Endothelial cell of hepatic sinusoid (primary cell): Measurements from ENCODE around the gene KCNJ6.
"Not testable (repeated sequence)": the region's sequence is repeated elsewhere in the genome, so short reads cannot be mapped to it uniquely, and the experiment has no call there.

Experiments
- in situ Hi-C: cut with HindIII; loops from 2 replicates; pipeline ENCODE4 v1.10.0; 2017; ENCODE audit warnings: low sequenced_read_pairs

Gene KCNJ6

GRCh38 chr21:37784591-37785318 lies 131.5 kb downstream of the KCNJ6 start:
- in situ Hi-C loops = no loop called here

GRCh38 chr21:37783016-37783415 lies 133.2 kb downstream of the KCNJ6 start:
- in situ Hi-C loops = no loop called here

- in situ Hi-C loops = no loop called here
Measured at GRCh38 chr21:37780991-37781983, 135.0 kb downstream of the KCNJ6 start.

- in situ Hi-C loops = no loop called here
Measured at GRCh38 chr21:37771181-37771580, 145.1 kb downstream of the KCNJ6 start.

- in situ Hi-C loops = no loop called here
Measured at GRCh38 chr21:37770461-37770860, 145.8 kb downstream of the KCNJ6 start.

- in situ Hi-C loops = no loop called here
Measured at GRCh38 chr21:37769656-37770055, 146.6 kb downstream of the KCNJ6 start.

GRCh38 chr21:37767984-37768383 lies 148.3 kb downstream of the KCNJ6 start:
- in situ Hi-C loops = no loop called here

GRCh38 chr21:37766129-37766528 lies 150.1 kb downstream of the KCNJ6 start:
- in situ Hi-C loops = no loop called here

- in situ Hi-C loops = no loop called here
Measured at GRCh38 chr21:37765221-37765900, 150.9 kb downstream of the KCNJ6 start.

GRCh38 chr21:37764691-37765090 lies 151.6 kb downstream of the KCNJ6 start:
- in situ Hi-C loops = no loop called here

- in situ Hi-C loops = no loop called here
Measured at GRCh38 chr21:37763298-37763697, 153.0 kb downstream of the KCNJ6 start.

- in situ Hi-C loops = no loop called here
Measured at GRCh38 chr21:37762606-37763005, 153.7 kb downstream of the KCNJ6 start.

GRCh38 chr21:37761406-37761805 lies 154.9 kb downstream of the KCNJ6 start:
- in situ Hi-C loops = not testable (repeated sequence)

- in situ Hi-C loops = no loop called here
Measured at GRCh38 chr21:37759777-37760176, 156.5 kb downstream of the KCNJ6 start.

- in situ Hi-C loops = no loop called here
Measured at GRCh38 chr21:37758982-37759381, 157.3 kb downstream of the KCNJ6 start.

- in situ Hi-C loops = no loop called here
Measured at GRCh38 chr21:37757606-37758376, 158.5 kb downstream of the KCNJ6 start.

GRCh38 chr21:37753122-37753599 lies 163.1 kb downstream of the KCNJ6 start:
- in situ Hi-C loops = no loop called here

GRCh38 chr21:37751268-37751975 lies 164.8 kb downstream of the KCNJ6 start:
- in situ Hi-C loops = no loop called here

- in situ Hi-C loops = loop anchor here (25.0 kb wide), 1 partner anchor 588 kb away; no protein-coding TSS in a partner anchor
Measured at GRCh38 chr21:37749132-37749531, 167.1 kb downstream of the KCNJ6 start.

- in situ Hi-C loops = loop anchor here (25.0 kb wide), 1 partner anchor 589 kb away; no protein-coding TSS in a partner anchor
Measured at GRCh38 chr21:37748351-37748750, 167.9 kb downstream of the KCNJ6 start.
